Activated T-cell treated with anti-CD3 and anti-CD28 coated beads for 1 hour (primary cell): Measurements from ENCODE around the gene CMSS1.
"Not testable (repeated sequence)": the region's sequence is repeated elsewhere in the genome, so short reads cannot be mapped to it uniquely, and the experiment has no call there.

Experiments used
- DNase-seq: peaks from one replicate; pipeline ENCODE4 v3.0.0-alpha.2; 2020; ENCODE audit warnings: low read depth

Gene CMSS1

DNA sequence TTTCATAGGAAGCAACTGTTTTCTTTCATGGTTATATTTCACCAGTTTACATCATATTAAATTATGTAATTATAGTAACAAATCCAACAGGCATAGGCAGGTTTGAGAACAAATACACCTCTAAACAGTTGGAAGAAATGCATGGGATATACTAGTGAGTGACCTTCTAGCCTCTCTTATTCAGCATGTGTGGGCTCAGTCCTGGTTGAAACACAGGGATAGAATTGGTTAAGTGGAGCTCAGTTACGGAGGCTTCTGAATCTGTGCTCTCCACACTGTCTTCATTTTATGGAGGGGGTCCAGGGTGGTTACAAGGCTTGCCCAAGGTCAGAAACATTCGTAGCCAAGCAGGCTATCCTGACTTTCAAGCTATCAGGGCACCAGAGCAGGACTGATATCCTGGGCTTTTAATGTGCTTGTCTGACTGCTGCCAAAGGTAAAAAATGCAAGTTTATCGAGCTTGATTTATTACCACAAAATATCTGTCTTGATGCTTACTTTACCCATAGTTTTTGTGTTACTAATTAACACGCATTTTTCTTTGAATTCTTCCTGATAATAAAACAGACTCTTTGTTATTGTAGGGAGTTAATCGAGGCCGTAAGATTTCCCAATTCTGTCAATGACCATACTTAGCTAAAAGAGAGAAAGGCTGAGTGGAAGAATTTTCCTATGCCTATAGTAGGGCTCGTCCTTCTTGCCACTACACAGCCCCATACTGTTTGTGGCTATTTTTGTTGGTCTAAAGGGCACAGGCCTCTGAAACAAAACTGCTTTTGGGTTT is 207.1 kb downstream of the CMSS1 start:
- no peak for DNase-seq

DNA sequence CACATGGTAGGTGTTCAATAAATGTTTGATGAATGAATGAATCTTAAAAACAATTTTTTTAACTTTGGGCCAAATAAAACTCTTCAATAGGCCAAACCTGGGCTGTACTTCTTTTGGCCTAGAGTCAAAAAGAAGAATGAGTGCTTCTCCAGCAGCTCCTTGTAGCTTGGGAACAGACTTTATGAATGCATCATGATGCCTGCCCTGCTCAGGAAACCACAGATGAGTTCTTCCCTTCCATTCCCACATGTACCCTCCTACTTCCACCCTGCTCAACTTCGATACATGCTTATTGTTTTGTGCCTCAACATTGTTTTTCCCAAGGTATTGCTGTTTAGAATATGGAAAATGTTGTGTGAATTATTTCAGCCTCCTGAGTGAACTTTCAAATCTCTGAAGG is 209.7 kb downstream of the CMSS1 start:
- no peak for DNase-seq

DNA sequence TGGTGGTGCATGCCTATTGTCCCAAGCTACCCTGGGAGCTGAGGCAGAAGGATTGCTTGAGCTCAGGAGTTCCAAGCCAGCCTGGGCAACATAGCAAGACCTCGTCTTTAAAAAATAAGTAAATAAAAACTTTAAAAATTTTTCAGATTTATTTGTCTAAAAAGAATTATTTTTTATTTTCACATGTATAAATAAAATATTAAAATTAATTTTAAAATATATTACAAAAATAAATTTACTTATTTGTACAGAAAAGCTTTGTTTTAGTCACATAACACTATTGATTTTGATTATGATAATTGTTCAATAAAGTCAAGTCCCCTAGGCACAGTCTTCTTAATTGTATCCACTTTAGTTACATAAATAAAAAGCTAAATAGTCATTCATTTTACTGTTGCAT is 211.4 kb downstream of the CMSS1 start:
- no peak for DNase-seq

DNA sequence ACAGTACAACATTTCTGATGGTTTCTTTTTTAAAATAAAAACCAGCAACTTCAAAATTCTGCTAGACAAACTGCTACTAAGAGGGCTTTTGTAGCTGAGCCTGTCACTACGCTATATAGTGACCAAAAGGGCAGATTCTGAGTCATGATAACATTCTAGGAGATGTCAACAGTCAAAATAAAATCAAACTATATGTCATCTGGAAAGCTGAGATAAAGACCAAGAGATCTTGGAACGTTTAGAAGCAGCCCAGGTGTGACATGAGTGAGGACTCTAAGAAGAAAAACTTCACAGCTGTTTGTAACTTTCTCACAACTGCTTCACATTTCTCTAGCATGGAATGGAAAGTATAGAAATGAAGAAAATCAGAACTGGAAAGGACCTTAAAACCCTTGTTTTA is 212.0 kb downstream of the CMSS1 start:
- DNase-seq, result no peak

DNA sequence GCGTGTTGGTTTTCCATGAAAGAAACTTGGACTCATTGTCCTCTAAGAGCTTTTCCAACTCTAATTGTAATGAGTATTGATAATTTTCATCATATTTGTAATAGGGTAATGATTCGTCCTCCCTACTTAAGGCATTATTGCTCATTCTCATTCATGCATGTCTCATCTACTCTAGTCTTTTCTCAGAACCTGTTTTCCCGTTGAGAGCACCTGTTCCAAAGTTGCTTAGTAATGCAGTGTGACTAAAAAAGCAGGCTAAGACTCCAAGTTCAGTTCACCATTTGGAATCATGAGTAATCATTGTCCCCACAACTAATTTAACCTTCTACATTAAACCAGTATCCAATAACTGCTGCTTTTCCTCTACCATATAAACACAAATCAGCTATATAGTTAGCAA is 212.7 kb downstream of the CMSS1 start:
- DNase-seq, result no peak

DNA sequence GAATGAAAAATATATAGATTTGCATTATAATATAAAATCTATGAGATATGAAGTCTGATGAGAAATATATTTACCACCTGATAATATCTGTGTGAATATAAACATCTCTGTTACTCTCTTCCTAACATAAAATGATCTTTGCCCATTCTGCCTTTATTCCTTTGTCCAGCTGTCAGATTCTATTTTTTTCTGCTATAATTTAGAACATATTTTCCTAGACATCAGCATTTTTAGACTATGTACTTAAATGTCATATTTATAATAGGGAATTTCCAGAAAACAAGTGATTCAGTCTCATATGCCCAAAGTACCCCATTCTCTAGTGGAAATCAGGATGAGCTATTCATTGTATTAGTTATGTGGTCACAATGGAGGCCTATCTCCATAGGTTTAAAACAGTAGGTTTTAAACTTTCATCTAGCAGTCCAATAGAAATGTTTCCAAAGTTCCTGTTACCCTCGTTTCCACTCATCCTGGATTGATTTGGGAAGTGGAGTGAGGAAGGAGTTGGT is 213.3 kb downstream of the CMSS1 start:
- DNase-seq, result no peak

DNA sequence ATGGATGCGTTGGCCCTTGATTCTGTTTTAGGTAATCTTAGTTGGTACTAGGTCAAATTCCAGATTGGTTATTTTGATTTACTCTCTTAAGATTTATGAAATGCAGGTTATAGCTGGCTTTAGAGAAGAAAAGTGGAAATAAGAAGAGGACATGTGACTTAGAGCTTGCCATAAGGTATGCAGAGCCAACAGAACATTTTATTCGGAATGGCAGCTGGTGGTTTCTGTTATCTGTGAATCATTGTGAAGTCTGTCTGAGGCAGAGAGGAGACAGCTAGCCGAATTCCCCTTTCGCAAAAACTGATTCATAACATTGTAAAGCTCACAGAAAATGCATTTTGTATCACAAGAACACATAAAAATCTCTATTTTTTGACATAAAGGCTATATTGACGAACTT is 214.6 kb downstream of the CMSS1 start:
- no peak for DNase-seq

DNA sequence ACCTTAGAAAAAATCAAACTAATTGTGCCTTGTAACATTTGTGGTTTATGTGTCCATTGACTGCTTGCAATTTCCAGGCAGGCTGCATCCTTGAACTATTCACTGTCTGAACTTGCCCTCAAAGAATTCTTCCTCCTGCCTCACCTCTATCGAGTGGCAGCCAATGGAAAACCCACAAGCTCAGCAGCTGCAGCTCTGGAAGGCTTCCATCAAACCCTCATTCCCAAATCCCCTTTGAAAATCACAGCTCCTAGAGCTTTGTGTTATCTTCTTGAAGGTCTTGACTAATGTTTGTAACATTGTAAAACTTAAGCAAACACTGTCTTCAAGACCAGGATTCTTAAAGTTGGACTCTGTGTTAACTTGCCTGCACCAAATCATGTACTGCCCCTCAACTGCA is 215.5 kb downstream of the CMSS1 start:
- DNase-seq, result no peak

DNA sequence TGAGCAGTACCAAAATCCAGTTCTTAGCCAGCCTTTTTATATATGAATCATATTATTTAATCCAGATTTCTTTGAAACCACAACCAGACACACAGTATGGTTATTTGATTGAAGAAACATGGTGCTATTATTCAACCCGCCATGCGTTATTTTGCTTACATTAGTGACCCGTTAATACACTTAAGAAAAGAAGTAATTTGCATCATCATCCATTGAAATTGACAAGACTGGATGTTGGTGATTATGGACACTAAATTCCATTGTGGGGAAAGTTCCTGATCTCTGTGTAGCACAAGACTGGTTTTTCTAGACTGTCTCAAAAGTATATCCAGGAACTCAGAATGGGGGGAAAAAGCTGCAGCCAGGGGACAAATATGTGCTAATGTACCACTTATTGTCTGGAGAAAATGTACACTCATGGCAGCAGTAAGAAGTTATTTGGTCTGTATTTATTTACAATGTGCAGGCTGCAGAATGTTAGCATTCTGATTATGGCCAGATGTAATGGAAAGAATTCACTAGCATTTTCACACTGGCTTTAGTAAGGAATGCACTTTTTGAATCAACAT is 216.3 kb downstream of the CMSS1 start:
- DNase-seq, result no peak

DNA sequence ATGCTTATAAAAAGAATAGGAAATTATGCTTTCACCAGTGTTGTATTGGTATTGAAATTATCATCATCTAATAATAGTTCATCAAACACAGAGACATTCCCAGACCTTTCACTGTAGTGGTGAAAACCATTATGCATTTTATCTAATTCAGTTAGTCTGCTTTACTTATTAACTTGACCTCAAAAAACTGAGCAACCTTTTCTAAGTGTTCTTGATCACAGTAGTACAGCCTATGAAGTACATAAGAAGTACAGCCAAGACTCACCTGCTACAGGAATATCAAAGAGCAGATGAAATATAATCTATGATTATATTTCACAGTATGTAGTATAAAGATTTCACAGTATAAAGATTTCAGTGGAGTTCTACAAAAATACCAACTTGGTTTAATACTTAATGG is 221.4 kb downstream of the CMSS1 start:
- DNase-seq, result no peak

DNA sequence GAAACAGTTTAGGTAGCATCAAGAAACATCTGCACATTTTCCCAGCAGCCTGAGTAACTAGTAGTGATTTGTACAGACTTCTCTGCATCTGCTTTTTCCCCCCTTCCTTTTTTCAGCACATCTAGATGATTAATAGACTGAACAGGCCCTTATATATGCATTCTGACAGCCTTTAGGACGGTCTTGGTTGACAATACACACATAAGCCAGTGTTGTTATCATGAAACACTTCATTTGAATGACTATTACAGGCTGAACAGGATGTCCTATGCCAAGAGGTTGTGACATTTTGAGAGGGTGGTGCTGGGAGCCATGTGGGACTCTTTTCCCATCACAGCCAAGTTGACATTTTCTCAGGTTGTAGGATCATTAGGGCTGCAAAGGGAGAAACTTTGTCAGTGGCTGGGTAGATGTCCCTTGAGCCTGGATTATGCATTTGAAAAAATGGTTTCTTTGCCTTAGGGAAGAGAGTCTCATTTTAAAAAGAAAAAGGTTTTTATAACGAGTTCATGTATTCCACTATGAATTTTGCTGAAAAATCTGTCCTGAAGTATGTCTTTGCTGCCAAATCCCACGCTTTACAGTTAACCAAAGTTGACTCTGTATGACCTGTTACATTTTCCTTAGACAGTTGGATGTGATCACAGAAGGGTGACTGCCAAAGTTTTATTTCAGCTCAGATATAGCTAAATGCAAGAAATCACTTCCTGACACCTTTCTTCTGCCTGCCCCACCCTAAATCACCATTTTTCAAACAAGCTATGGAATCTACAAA is 223.0 kb downstream of the CMSS1 start:
- DNase-seq, result no peak

DNA sequence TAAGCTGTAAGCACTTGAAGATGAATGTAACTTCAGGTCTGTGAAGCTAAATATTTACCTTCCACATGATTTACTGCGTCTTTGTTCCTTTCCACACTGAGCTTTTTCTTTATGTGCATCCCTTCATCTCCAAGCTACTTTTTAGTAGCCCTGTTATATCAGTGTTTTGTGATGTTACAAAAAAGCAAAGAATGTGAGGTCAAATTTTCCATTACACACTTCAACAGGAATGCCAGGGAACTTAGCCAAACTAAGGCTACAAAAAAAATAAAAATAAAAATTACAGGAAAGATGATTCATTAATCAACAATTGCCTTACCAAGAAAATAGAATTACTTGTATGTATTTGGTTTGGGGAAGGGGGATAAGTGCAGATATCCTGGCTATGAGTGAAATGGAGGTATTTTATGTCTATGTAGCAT is 223.7 kb downstream of the CMSS1 start:
- no peak for DNase-seq

DNA sequence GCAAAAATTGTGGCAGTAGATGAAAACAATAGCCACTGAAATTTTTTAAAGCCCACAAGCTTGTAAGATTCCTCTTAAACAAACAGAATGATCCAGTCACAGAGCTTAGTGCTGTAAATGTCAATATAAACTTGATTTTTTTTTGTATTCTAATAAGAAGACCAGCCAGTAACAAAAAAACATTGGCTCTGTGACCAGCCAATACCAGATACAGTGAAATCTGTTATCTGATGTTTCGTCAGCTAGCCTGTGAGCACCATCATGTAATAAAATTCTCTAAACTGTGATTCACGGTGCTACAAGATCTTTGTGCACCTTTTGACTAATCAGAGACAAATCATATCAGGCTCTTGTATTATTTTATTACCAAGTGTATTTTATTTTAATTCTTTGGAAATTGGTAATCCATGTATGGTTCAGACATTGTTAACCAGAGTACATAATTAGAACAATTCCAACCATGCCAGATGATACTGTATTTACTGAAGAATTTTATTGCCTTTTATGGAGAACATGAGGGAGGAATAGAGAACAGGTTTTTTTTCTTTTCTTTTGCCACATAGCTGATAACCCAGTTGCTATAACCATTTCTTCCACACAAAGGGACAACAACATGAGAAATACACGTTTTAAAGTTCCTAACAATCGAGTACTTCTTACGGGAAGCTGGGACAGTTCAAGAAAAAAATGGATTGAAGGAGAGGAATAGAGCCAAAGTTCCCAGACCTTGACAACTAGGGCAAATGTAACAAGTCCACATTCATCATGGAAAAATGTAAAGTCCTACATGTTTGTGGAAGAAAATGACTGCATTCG is 224.7 kb downstream of the CMSS1 start:
- no peak for DNase-seq

DNA sequence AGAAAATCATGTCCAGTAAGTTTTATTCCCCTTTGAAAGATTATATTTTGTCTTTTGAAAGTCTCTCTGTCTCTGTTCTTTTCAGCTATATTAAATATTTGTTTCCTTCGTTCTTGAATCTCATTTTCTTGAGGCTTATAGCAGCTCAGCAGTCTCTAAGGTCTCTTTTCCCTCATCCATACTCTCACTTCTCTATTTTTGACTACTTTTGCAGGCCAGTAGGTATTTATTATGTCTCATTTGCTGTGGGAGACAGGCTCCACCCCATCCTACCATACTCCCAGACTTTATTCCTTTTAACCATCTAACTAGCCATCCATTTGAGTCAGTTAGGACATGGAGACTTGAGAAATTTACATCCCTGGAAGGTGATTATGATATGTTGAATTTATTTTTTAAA is 225.6 kb downstream of the CMSS1 start:
- DNase-seq, result no peak

DNA sequence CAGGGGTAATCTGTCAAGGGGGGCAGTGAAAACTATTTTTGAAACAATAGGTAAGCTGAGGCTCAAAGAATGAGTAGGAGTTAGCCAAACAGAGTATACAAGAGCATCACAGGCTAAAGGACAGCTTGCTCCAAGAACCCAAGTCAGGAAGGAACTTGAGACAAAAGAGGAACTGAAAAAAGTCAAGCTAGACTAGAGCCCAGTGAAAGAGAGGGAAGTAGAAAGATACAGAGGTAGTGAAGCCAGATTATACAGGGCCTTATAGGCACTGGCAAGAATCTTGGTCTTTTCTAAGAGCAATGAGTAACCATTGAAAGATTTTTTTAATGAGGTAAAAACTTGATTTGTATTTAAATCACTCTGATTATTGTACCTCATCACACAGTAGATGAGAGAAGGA is 226.7 kb downstream of the CMSS1 start:
- DNase-seq, result no peak

DNA sequence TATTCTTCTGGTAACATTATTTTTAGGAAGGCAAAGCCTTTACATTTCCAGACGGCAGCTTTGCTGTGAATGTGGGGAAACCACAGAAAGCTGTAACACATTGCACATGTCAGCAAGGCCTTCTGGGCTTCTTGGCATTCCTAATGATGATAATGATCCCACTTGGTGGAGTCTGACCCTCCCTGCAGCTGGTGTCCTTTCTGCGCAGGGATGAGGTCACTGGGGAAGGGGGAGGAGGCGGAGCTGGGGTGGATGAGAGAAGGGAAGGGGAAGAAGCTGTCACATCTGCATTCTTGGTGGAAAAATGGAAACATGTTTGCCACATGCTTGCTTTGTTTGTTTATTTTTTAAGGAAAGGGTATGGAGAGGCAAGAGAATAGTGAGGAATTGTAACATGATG is 228.0 kb downstream of the CMSS1 start:
- no peak for DNase-seq

DNA sequence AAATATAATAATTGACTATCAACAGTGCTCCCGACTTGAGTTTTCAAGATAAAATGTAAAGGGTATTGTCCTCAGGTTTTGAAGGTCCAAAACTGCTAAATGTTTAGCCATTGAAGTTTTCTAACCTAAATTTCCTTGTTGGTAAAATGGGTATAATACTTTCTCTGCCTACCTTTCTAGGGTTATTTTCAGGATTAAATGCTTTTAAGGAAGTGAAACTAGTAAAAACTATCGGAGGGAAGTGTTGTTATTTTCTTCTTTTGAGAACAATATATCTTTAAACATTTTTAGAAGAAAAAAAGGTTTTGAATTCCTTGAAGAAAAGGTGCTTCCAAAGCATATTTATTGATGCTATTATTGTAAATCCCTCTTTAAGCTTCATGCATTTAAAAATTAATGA is 229.3 kb downstream of the CMSS1 start:
- no peak for DNase-seq

DNA sequence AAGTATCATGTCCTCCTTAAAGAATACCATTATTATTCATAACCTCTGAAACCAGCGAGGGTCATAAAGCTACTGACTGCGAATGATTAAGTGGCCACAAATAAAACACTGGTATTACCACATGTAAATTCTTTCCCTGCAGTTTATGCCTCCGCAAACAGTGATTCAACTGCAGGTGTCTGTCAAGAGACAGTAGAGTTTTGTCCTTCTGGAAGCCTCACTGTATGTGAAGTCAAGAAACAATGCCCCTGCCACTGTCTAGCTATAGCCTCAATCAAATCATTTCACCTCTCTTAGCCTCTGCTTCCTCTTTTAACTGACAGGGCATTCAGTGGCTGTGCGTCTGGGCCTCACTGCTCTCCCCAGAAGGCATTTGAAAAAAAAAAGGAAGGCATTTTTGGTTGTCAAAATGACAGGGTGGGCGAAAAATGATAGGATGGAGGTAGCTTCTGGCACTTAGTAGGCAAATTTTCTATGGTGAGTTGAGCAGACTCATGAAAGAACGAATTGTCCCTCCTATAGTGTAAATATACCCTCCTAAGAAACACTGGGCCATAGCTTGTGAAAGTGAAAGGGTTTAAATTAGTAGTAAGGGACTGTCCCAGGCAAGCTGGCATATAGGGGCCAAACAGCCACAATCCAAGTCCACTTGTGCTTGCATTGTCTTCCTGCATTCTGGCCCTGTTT is 229.9 kb downstream of the CMSS1 start:
- DNase-seq, result no peak

DNA sequence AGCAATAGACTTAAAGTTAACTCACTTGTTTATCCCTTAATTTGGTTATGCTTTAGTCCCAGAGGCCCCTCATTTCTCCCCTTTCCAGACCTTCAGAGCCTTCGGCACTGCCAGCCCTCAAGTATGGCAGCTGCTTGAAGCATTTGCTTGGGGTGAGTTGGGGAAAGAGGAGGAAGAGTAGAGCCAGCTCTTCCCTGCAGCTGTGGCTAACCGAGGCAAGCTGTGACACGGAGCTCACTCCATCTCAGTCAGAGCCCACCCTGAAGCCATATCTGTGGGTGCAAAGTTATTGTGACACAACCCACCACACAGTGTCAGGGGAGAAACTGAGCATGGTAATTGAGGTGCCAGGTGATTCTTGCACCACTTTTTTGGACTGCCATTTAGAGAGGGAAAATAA is 230.6 kb downstream of the CMSS1 start:
- no peak for DNase-seq

DNA sequence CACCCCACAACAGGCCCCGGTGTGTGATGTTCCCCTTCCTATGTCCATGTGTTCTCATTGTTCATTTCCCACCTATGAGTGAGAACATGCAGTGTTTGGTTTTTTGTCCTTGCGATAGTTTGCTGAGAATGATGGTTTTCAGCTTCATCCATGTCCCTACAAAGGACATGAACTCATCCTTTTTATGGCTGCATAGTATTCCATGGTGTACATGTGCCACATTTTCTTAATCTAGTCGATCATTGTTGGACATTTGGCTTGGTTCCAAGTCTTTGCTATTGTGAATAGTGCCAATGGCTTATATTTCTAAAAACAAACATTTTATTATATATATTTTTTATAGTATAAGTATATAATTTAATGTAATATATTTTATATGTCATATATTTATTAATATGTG is 233.9 kb downstream of the CMSS1 start:
- DNase-seq, result not testable (repeated sequence)

DNA sequence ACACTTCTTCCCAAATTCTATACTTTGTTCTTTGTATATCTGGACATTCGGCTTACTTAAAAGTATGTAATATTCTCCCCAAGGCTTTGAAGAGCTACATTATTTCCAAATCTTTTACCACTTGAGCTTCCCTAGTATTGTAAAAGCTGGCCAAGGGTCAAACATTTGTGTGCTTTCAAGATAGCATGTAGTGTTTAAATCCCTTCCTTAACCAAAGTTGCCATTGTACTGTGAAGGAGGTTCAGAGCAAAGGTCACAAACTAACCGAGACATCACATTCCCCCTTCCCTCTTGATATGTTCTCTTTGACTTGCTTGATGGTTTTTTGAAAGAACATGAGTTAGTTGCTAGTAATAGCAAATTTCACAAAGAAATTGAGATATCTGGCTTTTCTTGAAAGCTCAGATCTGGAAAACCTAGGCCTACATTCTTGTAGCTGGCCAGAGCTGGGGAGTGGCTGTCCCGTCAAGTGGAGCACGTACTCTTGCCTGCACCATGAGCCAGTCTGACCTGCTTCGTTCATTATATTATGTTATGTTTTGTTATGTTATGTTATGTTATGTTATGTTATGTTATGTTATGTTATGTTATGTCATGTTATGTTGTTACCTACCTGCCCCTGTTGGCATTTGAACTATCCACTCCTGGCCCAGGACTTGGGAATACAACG is 236.4 kb downstream of the CMSS1 start:
- no peak for DNase-seq
